ENCODE measurements around the gene NCKAP5L. TPM values are rescaled to one million over a fixed set of nuclear protein-coding genes. Genes with fewer than 3 reads are reported as not detected.

Gene NCKAP5L
- total RNA-seq, 1 experiment from 2014 or later = 28.2 TPM

DNA sequence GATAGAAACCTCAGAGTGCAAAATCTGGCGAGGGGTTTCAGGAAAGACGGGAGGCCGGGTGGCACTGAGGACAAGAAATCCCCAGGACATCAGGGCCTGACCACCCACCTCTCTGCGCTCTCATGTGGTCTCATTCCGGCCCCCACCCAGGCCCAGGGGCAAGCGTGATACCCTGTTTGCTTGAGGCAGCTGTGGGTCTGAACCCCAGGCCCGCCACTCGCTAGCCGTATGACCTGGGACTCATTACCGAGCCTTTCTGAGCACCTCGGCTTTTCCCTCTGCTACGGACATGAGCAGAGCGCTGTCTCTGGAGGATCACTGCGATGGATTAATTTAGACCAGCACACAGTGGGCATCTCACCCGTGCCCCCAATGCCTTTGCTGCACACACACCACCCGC, 40.2 kb upstream of the NCKAP5L start:
- intact Hi-C loops (cut with micrococcal nuclease; ENCODE audit: unreplicated experiment) = loop anchor here (5.0 kb wide), 1 partner anchor 79 kb away; no protein-coding TSS in a partner anchor
- BruUV-seq (replicated peaks) = no TSS peak
- ChIA-PET POLR2A (ENCODE audit: low non-redundant PET) (no interaction called here), CTCF (interaction anchor here (1.0 to 1.3 kb wide), 2 partner anchors 77 to 115 kb away, joined by 3 to 4 read pairs; no protein-coding TSS in a partner anchor)
- H3K4me3 ChIP-seq (ENCODE audit: low read depth, low read length, poor library complexity, severe bottlenecking) = no peak overlapping the region
- H3K9me3 ChIP-seq (ENCODE audit: low read depth, low read length, poor library complexity, severe bottlenecking) = no peaks in the 10 kb centered on the region
- no peak for TF ChIP-seq EZH2 (IDR thresholded peaks at IDR 0.05; ENCODE audit: borderline replicate concordance, low read depth, low read length, poor library complexity, severe bottlenecking)
- TF ChIP-seq, protein P1, sequence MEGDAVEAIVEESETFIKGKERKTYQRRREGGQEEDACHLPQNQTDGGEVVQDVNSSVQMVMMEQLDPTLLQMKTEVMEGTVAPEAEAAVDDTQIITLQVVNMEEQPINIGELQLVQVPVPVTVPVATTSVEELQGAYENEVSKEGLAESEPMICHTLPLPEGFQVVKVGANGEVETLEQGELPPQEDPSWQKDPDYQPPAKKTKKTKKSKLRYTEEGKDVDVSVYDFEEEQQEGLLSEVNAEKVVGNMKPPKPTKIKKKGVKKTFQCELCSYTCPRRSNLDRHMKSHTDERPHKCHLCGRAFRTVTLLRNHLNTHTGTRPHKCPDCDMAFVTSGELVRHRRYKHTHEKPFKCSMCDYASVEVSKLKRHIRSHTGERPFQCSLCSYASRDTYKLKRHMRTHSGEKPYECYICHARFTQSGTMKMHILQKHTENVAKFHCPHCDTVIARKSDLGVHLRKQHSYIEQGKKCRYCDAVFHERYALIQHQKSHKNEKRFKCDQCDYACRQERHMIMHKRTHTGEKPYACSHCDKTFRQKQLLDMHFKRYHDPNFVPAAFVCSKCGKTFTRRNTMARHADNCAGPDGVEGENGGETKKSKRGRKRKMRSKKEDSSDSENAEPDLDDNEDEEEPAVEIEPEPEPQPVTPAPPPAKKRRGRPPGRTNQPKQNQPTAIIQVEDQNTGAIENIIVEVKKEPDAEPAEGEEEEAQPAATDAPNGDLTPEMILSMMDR (conservative IDR thresholded peaks at IDR 0.05; ENCODE audit: low read depth, low read length) = no peak
- peaks cover 7% of the 10 kb centered on the region for H3K4me1 ChIP-seq (ENCODE audit: insufficient read depth, low read length, poor library complexity, severe bottlenecking)
- no peaks in the 10 kb centered on the region for H3K36me3 ChIP-seq (ENCODE audit: insufficient read depth, low read length, poor library complexity, severe bottlenecking)
- no peak for DNase-seq (ENCODE audit: low spot score)
- no peaks in the 10 kb centered on the region for H3K27me3 ChIP-seq (replicated peaks; ENCODE audit: insufficient read depth, low read depth, low read length, poor library complexity)
- no peak overlapping the region for H3K27ac ChIP-seq (ENCODE audit: low read depth, low read length, poor library complexity, severe bottlenecking)

DNA sequence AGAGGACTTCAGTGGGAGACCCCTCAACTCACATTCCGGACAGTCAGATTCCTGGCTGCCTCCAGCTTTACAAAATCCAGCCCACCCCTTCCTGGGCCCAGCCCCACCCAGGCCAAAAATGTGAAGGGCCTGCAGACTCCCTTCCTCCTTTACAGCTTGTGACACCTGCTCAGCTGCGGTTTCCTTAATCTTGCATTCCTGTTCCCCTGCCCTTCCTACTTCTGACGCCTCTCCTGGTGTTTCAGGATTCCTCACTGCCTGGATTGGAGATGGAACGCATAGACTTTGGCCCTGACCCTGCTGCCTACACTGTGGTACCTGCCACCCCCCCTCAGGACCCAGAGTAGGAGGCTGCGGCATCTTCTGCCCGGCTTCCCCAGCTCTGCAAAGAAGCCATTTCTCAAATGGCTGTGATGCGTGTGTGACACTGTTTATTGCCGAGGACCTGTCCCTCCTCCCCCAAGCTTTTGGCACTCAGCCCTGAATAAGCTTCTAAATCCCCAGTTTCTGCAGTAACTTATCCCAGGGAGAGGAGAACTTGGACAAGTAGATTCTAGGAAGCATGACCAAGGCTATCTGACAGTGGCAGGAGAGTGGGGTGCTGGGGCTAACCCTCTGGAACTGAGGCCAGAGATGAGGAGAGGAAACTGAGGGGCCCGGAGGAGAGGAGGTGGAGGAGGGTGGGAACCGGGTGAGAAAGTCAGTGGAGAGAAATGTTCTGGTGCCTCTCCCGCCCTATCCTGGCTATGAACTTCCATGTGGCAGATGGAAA, 39.5 kb upstream of the NCKAP5L start:
- Histone ChIP-seq H3K27ac (ENCODE audit: low read depth, low read length, poor library complexity, severe bottlenecking) (no peak overlapping the region), H3K4me1 (ENCODE audit: insufficient read depth, low read length, poor library complexity, severe bottlenecking) (peaks cover 7% of the 10 kb centered on the region), H3K9me3 (ENCODE audit: low read depth, low read length, poor library complexity, severe bottlenecking) (no peaks in the 10 kb centered on the region), H3K27me3 (replicated peaks; ENCODE audit: insufficient read depth, low read depth, low read length, poor library complexity) (no peaks in the 10 kb centered on the region), H3K36me3 (ENCODE audit: insufficient read depth, low read length, poor library complexity, severe bottlenecking) (no peaks in the 10 kb centered on the region), H3K4me3 (ENCODE audit: low read depth, low read length, poor library complexity, severe bottlenecking) (no peak overlapping the region)
- ChIA-PET POLR2A (ENCODE audit: low non-redundant PET) (no interaction called here), CTCF (interaction anchor here (0.6 to 1.6 kb wide), 2 partner anchors 99 to 379 kb away, joined by 4 read pairs; no protein-coding TSS in a partner anchor)
- no peak for TF ChIP-seq EZH2 (IDR thresholded peaks at IDR 0.05; ENCODE audit: borderline replicate concordance, low read depth, low read length, poor library complexity, severe bottlenecking)
- TF ChIP-seq, protein P1 (conservative IDR thresholded peaks at IDR 0.05; ENCODE audit: low read depth, low read length) = no peak
- no peak for DNase-seq (ENCODE audit: low spot score)
- no TSS peak for BruUV-seq (replicated peaks)
- intact Hi-C loops (cut with micrococcal nuclease; ENCODE audit: unreplicated experiment) = loop anchor here (5.0 kb wide), 1 partner anchor 80 kb away; no protein-coding TSS in a partner anchor

DNA sequence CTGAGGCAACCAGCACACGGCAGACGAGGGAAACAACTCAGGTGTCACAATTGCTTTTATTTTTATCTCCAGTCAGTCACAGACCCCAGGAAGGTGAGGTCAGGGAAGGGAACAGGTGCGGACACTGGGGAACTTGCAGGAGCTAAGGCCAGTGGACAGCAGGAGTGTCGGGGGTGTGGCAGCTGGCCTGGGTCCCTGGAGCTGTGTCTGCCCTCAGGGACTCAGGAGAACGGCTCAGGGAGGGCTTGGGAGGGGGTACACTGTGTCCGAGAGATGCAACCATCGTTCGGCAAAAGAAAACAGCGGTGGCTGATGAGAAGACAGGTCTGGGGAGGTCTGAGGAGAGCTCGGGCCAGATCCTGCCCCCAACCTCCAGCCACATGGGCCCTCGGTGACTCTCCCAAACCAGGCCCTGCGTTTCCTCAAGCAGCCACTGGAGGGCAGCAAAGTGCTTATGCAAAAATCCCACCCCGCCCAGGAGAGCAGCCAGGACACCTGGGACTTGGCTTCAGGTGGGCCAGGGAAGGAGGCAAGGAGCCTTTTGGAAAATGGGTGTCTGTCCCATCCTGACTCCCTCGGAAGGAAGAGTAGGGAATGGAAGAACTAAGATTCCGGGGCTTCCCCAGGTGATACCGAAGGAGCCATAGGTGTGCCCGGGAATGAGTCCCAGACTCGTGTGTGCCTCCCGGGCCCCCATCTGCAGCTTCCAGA, 38.8 kb upstream of the NCKAP5L start:
- no peak for TF ChIP-seq EZH2 (IDR thresholded peaks at IDR 0.05; ENCODE audit: borderline replicate concordance, low read depth, low read length, poor library complexity, severe bottlenecking)
- TF ChIP-seq, protein P1 (conservative IDR thresholded peaks at IDR 0.05; ENCODE audit: low read depth, low read length) = peak; percentile 97
- POLR2A ChIA-PET (ENCODE audit: low non-redundant PET) = no interaction called here
- CTCF ChIA-PET = interaction anchor here (0.6 to 1.6 kb wide), 5 partner anchors 20 to 447 kb away, joined by 3 to 7 read pairs (median 5); no protein-coding TSS in a partner anchor
- DNase-seq (ENCODE audit: low spot score) = peak; percentile 73
- BruUV-seq (replicated peaks) = no TSS peak
- Histone ChIP-seq H3K4me3 (ENCODE audit: low read depth, low read length, poor library complexity, severe bottlenecking) (no peak overlapping the region), H3K9me3 (ENCODE audit: low read depth, low read length, poor library complexity, severe bottlenecking) (no peaks in the 10 kb centered on the region), H3K4me1 (ENCODE audit: insufficient read depth, low read length, poor library complexity, severe bottlenecking) (peaks cover 7% of the 10 kb centered on the region), H3K27me3 (replicated peaks; ENCODE audit: insufficient read depth, low read depth, low read length, poor library complexity) (no peaks in the 10 kb centered on the region), H3K36me3 (ENCODE audit: insufficient read depth, low read length, poor library complexity, severe bottlenecking) (no peaks in the 10 kb centered on the region), H3K27ac (ENCODE audit: low read depth, low read length, poor library complexity, severe bottlenecking) (no peak overlapping the region)
- intact Hi-C loops (cut with micrococcal nuclease; ENCODE audit: unreplicated experiment) = loop anchor here (5.0 kb wide), 1 partner anchor 80 kb away; no protein-coding TSS in a partner anchor
